GM12878 (cell line): Measurements from ENCODE around the gene MZB1. TPM values are rescaled to one million over a fixed set of nuclear protein-coding genes. Genes with fewer than 3 reads are reported as not detected.

ENCODE experiments used
- ATAC-seq: fragments of 200-7000 bp; cut with Tn5 transposase; 3 replicates; pipeline ENCODE4 v1.9.1; 2020; ENCODE audit warnings: mild to moderate bottlenecking, moderate library complexity
- BruUV-seq: library from RNA; stranded (reverse); fragments of 400-500 nt; replicated peaks from 2 replicates; lab custom pipeline; 2021; lab: Mats Ljungman, UMichigan
- CTCF ChIA-PET: fragments of 300-600 bp; sonication (Branson Sonifier 250); formaldehyde crosslinking; extraction: SDS; loops from one replicate; lab custom pipeline; 2021; ENCODE audit warnings: inconsistent platforms; lab: Yijun Ruan, JAX
- POLR2A ChIA-PET: fragments of 350-600 bp; formaldehyde crosslinking; extraction: SDS; loops from one replicate; lab custom pipeline; 2021; ENCODE audit warnings: inconsistent platforms; lab: Charles Lee
- RAD21 ChIA-PET: fragments of 300-600 bp; sonication (Branson Sonifier 250); formaldehyde crosslinking; loops from one replicate; lab custom pipeline; 2023; ENCODE audit warnings: antibody characterized with exemption; ENCODE audit not compliant: unreplicated experiment; lab: Charles Lee
- SMC1A ChIA-PET: fragments of 300-600 bp; sonication (Branson Sonifier 250); formaldehyde crosslinking; loops from one replicate; lab custom pipeline; 2023; ENCODE audit not compliant: unreplicated experiment, uncharacterized antibody; lab: Charles Lee
- DNase-seq: peaks from one replicate; pipeline ENCODE4 v3.0.0-alpha.2; 2011; ENCODE audit warnings: low read depth, low spot score
- FAIRE-seq: peaks from 3 replicates; lab custom pipeline; 2011; peaks lifted over from hg19 to GRCh38; lab: Jason Lieb, UNC
- H2AFZ ChIP-seq: 2 replicates; pipeline ENCODE4 v1.6.0; 2011; ENCODE audit warnings: low read depth, low read length, control low read depth; ENCODE audit not compliant: control insufficient read depth
- H3K27ac ChIP-seq: 2 replicates; pipeline ENCODE4 v1.5.1; 2011; ENCODE audit warnings: control low read depth; ENCODE audit not compliant: control insufficient read depth, insufficient read depth
- H3K27me3 ChIP-seq, 2 experiments: replicated peaks in 1 of 2; 2 replicates each; pipeline versions ENCODE4 v1.6.0 to v1.6.1; 2011; ENCODE audit warnings: low read length in 1 of 2; ENCODE audit not compliant: control insufficient read depth in 2 of 2, insufficient read depth in 2 of 2
- H3K36me3 ChIP-seq, 2 experiments: 2 replicates each; pipeline ENCODE4 v1.5.1; 2011; ENCODE audit warnings: low read length in 1 of 2; ENCODE audit not compliant: control insufficient read depth in 2 of 2, insufficient read depth in 2 of 2
- H3K4me1 ChIP-seq: 2 replicates; pipeline ENCODE4 v1.6.1; 2011; ENCODE audit warnings: mild to moderate bottlenecking, low read length, moderate library complexity, mixed read lengths; ENCODE audit not compliant: control insufficient read depth, insufficient read depth
- H3K4me2 ChIP-seq: 2 replicates; pipeline ENCODE4 v1.6.0; 2011; ENCODE audit warnings: control low read depth; ENCODE audit not compliant: control insufficient read depth, insufficient read depth
- H3K4me3 ChIP-seq: fragments of 200-600 bp; sonication (generic); 2 replicates; pipeline ENCODE4 v1.5.1; 2016
- H3K79me2 ChIP-seq: 2 replicates; pipeline ENCODE4 v1.6.0; 2011; ENCODE audit warnings: low read length; ENCODE audit not compliant: control insufficient read depth, insufficient read depth
- H3K9ac ChIP-seq: 2 replicates; pipeline ENCODE4 v1.8.0; 2011; ENCODE audit warnings: low read length, control low read depth, mixed read lengths; ENCODE audit not compliant: control insufficient read depth, insufficient read depth
- H3K9me3 ChIP-seq: replicated peaks from 3 replicates; pipeline ENCODE4 v1.5.1; 2011; ENCODE audit warnings: mild to moderate bottlenecking, low read length; ENCODE audit not compliant: control insufficient read depth, insufficient read depth
- H4K20me1 ChIP-seq: 2 replicates; pipeline ENCODE4 v1.6.0; 2011; ENCODE audit not compliant: control insufficient read depth, insufficient read depth
- ATF7 ChIP-seq: fragments of 450-650 bp; IDR thresholded peaks from 2 replicates; pipeline ENCODE4 v1.6.1; 2016; ENCODE audit warnings: low read depth, mild to moderate bottlenecking
- DPF2 ChIP-seq: fragments of 450-650 bp; IDR thresholded peaks from 2 replicates; pipeline ENCODE4 v1.6.1; 2017; ENCODE audit warnings: mild to moderate bottlenecking
- HDGF ChIP-seq: fragments of 450-650 bp; IDR thresholded peaks from 2 replicates; pipeline ENCODE4 v1.6.1; 2016; ENCODE audit warnings: antibody characterized with exemption
- KDM1A ChIP-seq: fragments of 200-600 bp; sonication (generic); IDR thresholded peaks from 2 replicates; pipeline ENCODE4 v1.6.1; 2016; ENCODE audit warnings: borderline replicate concordance
- MXI1 ChIP-seq: fragments of 150-350 bp; IDR thresholded peaks from 2 replicates; pipeline ENCODE4 v1.6.1; 2011; ENCODE audit warnings: low read depth, mild to moderate bottlenecking, inconsistent platforms, low read length, improper control_type of control experiment
- MYC ChIP-seq: IDR thresholded peaks from 2 replicates; pipeline ENCODE4 v1.6.1; 2011; ENCODE audit warnings: mild to moderate bottlenecking, low read length, moderate library complexity, inconsistent platforms; ENCODE audit not compliant: insufficient read depth, insufficient replicate concordance, insufficient read length, severe bottlenecking
- PAX8 ChIP-seq: fragments of 450-650 bp; IDR thresholded peaks from 2 replicates; pipeline ENCODE4 v1.6.1; 2017; ENCODE audit warnings: mild to moderate bottlenecking, moderate library complexity
- RELA ChIP-seq: fragments of 450-650 bp; IDR thresholded peaks from 2 replicates; pipeline ENCODE4 v1.8.0; 2014; ENCODE audit warnings: borderline replicate concordance; ENCODE audit not compliant: partially characterized antibody
- TARDBP ChIP-seq: IDR thresholded peaks from 2 replicates; pipeline ENCODE4 v1.6.1; 2016; ENCODE audit warnings: borderline replicate concordance
- YY1 ChIP-seq: IDR thresholded peaks from 2 replicates; pipeline ENCODE4 v1.6.1; 2011; ENCODE audit warnings: low read depth, mild to moderate bottlenecking, low read length
- in situ Hi-C: fragments of 300-500 bp; cut with MboI; formaldehyde crosslinking; loops from 9 replicates; pipeline ENCODE4 v1.14.3; 2018; ENCODE audit warnings: mixed read lengths
- intact Hi-C: fragments of 100-400 bp; cut with micrococcal nuclease; formaldehyde crosslinking; loops from one replicate; pipeline ENCODE4 v1.14.2; 2022; ENCODE audit not compliant: unreplicated experiment
- polyA plus RNA-seq, 11 experiments: library from polyadenylated mRNA; depleted of rRNA in 4 of 11; unstranded in 6 of 11; stranded (reverse) in 5 of 11; fragments of >200 nt; fragmentation: Nextera tagmentation in 4 of 11; fragmentation: Illumina TruSeq in 1 of 11; extraction: Ambion mirVana in 4 of 11; extraction: Trizol in 1 of 11; gene quantifications; 1 replicate in 1 of 11; 2 replicates in 10 of 11; pipeline versions ENCODE4 v1.2.1 to v1.2.3, GENCODE V29; 2011 to 2016; ENCODE audit warnings: inconsistent platforms in 2 of 11, missing spikeins in 2 of 11, low read depth in 1 of 11
- total RNA-seq, 4 experiments: library from RNA; depleted of rRNA in 3 of 4; stranded (reverse); fragments of >200 nt in 3 of 4; fragmentation: Illumina TruSeq in 1 of 4; extraction: Trizol in 1 of 4; gene quantifications; 2 replicates each; pipeline versions ENCODE4 v1.2.1 to v1.2.3, GENCODE V29; 2013 to 2021
- TF ChIP-seq, protein P1 (sequence below): fragments of 450-650 bp; IDR thresholded peaks from 2 replicates; pipeline ENCODE4 v1.6.1; 2017; ENCODE audit warnings: borderline replicate concordance
- TF ChIP-seq, protein P2 (sequence below): IDR thresholded peaks from 2 replicates; pipeline ENCODE4 v1.6.1; 2012; ENCODE audit warnings: low read depth, low read length, improper control_type of control experiment
- TF ChIP-seq, protein P3 (sequence below): fragments of 450-650 bp; IDR thresholded peaks from 2 replicates; pipeline ENCODE4 v1.6.1; 2017; ENCODE audit warnings: mild to moderate bottlenecking
- TF ChIP-seq, protein P4 (sequence below): fragments of 450-650 bp; IDR thresholded peaks from 2 replicates; pipeline ENCODE4 v1.6.1; 2017; ENCODE audit warnings: mild to moderate bottlenecking, low read depth, inconsistent platforms; ENCODE audit not compliant: poor library complexity, severe bottlenecking
- TF ChIP-seq, protein P5 (sequence below): IDR thresholded peaks from 2 replicates; pipeline ENCODE4 v1.6.1; 2011; ENCODE audit warnings: borderline replicate concordance, low read depth, mild to moderate bottlenecking, moderate library complexity, mixed read lengths, low read length; ENCODE audit not compliant: insufficient read depth; ENCODE audit errors: extremely low read length
- TF ChIP-seq, protein P6 (sequence below): IDR thresholded peaks from 2 replicates; pipeline ENCODE4 v1.6.1; 2011; ENCODE audit warnings: low read depth, mild to moderate bottlenecking, low read length, moderate library complexity, borderline replicate concordance; ENCODE audit errors: extremely low read depth

The MZB1 gene
- total and polyA plus RNA-seq, 10 of the 15 experiments (the other 5 are each of a cell fraction or from before 2014, with no cell fraction given) = 19.3 to 406 (median 188) TPM

DNA sequence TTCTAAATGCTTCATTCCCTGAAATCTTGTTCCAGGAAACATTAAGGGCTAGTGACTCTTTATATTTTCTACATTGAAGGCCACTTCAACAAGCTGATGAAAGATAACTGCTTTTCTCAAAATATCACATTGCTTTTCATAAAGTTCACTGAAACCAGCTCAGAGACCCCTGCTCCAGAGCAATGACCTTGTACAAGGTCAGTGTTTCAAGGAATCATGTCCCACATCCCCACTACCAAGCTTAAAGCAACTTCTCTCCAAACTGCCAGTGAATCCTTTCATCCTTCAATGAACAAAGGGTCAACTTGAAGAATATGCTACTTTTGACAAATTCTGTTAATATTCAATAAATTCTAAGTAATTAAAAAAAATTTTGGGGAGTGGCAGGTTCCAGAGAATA is 26.2 kb upstream of the MZB1 start:
- SMC1A ChIA-PET = interaction anchor here (1.1 to 3.2 kb wide), 5 partner anchors 9 to 66 kb away, joined by 3 to 14 read pairs (median 5); partner anchors contain the start of gene SPATA24
- DNase-seq (no peak), ATAC-seq (no peak), FAIRE-seq (no peak)
- POLR2A ChIA-PET = interaction anchor here (3.4 kb wide), 1 partner anchor 22 kb away, joined by 14 read pairs; the partner anchor contains the start of gene DNAJC18
- Histone ChIP-seq H3K4me2 (no peak overlapping the region), H4K20me1 (no peaks in the 10 kb centered on the region), H3K4me3 (no peak overlapping the region), H3K27me3 (no peaks in the 10 kb centered on the region), H3K27ac (no peak overlapping the region), H3K9ac (no peak overlapping the region), H3K36me3 (peaks cover 0 to 2% of the 10 kb centered on the region in 2 experiments; a peak in 1 of 4 replicates), H3K9me3 (no peaks in the 10 kb centered on the region), H2AFZ (no peak overlapping the region), H3K4me1 (peaks cover 21% of the 10 kb centered on the region), H3K79me2 (no peaks in the 10 kb centered on the region)
- CTCF ChIA-PET = interaction anchor here (0.6 to 3.8 kb wide), 6 partner anchors 9 to 218 kb away, joined by 3 to 24 read pairs (median 4); no protein-coding TSS in a partner anchor
- RAD21 ChIA-PET = interaction anchor here (0.6 to 3.6 kb wide), 5 partner anchors 8 to 104 kb away, joined by 3 to 19 read pairs (median 3); partner anchors contain the start of gene SPATA24
- intact Hi-C loops (no loop called here), in situ Hi-C loops (no loop called here)
- no TSS peak for BruUV-seq
- TF ChIP-seq, protein P1, sequence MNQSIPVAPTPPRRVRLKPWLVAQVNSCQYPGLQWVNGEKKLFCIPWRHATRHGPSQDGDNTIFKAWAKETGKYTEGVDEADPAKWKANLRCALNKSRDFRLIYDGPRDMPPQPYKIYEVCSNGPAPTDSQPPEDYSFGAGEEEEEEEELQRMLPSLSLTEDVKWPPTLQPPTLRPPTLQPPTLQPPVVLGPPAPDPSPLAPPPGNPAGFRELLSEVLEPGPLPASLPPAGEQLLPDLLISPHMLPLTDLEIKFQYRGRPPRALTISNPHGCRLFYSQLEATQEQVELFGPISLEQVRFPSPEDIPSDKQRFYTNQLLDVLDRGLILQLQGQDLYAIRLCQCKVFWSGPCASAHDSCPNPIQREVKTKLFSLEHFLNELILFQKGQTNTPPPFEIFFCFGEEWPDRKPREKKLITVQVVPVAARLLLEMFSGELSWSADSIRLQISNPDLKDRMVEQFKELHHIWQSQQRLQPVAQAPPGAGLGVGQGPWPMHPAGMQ = no peak
- TF ChIP-seq, protein P2, sequence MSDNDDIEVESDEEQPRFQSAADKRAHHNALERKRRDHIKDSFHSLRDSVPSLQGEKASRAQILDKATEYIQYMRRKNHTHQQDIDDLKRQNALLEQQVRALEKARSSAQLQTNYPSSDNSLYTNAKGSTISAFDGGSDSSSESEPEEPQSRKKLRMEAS = no peak
- TF ChIP-seq, protein P3, sequence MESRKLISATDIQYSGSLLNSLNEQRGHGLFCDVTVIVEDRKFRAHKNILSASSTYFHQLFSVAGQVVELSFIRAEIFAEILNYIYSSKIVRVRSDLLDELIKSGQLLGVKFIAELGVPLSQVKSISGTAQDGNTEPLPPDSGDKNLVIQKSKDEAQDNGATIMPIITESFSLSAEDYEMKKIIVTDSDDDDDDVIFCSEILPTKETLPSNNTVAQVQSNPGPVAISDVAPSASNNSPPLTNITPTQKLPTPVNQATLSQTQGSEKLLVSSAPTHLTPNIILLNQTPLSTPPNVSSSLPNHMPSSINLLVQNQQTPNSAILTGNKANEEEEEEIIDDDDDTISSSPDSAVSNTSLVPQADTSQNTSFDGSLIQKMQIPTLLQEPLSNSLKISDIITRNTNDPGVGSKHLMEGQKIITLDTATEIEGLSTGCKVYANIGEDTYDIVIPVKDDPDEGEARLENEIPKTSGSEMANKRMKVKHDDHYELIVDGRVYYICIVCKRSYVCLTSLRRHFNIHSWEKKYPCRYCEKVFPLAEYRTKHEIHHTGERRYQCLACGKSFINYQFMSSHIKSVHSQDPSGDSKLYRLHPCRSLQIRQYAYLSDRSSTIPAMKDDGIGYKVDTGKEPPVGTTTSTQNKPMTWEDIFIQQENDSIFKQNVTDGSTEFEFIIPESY = no peak
- TF ChIP-seq, protein P4, sequence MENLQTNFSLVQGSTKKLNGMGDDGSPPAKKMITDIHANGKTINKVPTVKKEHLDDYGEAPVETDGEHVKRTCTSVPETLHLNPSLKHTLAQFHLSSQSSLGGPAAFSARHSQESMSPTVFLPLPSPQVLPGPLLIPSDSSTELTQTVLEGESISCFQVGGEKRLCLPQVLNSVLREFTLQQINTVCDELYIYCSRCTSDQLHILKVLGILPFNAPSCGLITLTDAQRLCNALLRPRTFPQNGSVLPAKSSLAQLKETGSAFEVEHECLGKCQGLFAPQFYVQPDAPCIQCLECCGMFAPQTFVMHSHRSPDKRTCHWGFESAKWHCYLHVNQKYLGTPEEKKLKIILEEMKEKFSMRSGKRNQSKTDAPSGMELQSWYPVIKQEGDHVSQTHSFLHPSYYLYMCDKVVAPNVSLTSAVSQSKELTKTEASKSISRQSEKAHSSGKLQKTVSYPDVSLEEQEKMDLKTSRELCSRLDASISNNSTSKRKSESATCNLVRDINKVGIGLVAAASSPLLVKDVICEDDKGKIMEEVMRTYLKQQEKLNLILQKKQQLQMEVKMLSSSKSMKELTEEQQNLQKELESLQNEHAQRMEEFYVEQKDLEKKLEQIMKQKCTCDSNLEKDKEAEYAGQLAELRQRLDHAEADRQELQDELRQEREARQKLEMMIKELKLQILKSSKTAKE = no peak
- no peak for TF ChIP-seq ATF7
- TF ChIP-seq, protein P5, sequence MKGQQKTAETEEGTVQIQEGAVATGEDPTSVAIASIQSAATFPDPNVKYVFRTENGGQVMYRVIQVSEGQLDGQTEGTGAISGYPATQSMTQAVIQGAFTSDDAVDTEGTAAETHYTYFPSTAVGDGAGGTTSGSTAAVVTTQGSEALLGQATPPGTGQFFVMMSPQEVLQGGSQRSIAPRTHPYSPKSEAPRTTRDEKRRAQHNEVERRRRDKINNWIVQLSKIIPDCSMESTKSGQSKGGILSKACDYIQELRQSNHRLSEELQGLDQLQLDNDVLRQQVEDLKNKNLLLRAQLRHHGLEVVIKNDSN = no peak
- TF ChIP-seq, protein P6, sequence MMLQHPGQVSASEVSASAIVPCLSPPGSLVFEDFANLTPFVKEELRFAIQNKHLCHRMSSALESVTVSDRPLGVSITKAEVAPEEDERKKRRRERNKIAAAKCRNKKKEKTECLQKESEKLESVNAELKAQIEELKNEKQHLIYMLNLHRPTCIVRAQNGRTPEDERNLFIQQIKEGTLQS = no peak
- TF ChIP-seq YY1 = no peak
- no peak for TF ChIP-seq HDGF
- TF ChIP-seq MYC = no peak
- no peak for TF ChIP-seq KDM1A
- no peak for TF ChIP-seq PAX8
- no peak for TF ChIP-seq RELA
- no peak for TF ChIP-seq DPF2
- TF ChIP-seq MXI1 = no peak
- TF ChIP-seq TARDBP = no peak
